ENCODE results near the gene LBX2.

LBX2 gene

GRCh38 chr2:74497777-74498499 lies 1.5 kb downstream of the LBX2 start:
- H3K4me3 ChIP-seq (ENCODE audit: low read depth, low read length): no peak overlapping the region
- DNase-seq (ENCODE audit: low read depth): no peak
- TF ChIP-seq MYC (IDR thresholded peaks at IDR 0.05; ENCODE audit: low read depth, low read length) (no peak), CTCF (IDR thresholded peaks at IDR 0.05; ENCODE audit: low read depth, low read length) (no peak), POLR2A (IDR thresholded peaks at IDR 0.05; ENCODE audit: extremely low read depth, insufficient read length) (no peak)
- TF ChIP-seq, protein P1, sequence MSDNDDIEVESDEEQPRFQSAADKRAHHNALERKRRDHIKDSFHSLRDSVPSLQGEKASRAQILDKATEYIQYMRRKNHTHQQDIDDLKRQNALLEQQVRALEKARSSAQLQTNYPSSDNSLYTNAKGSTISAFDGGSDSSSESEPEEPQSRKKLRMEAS (IDR thresholded peaks at IDR 0.05; ENCODE audit: low read depth, low read length): no peak

DNA sequence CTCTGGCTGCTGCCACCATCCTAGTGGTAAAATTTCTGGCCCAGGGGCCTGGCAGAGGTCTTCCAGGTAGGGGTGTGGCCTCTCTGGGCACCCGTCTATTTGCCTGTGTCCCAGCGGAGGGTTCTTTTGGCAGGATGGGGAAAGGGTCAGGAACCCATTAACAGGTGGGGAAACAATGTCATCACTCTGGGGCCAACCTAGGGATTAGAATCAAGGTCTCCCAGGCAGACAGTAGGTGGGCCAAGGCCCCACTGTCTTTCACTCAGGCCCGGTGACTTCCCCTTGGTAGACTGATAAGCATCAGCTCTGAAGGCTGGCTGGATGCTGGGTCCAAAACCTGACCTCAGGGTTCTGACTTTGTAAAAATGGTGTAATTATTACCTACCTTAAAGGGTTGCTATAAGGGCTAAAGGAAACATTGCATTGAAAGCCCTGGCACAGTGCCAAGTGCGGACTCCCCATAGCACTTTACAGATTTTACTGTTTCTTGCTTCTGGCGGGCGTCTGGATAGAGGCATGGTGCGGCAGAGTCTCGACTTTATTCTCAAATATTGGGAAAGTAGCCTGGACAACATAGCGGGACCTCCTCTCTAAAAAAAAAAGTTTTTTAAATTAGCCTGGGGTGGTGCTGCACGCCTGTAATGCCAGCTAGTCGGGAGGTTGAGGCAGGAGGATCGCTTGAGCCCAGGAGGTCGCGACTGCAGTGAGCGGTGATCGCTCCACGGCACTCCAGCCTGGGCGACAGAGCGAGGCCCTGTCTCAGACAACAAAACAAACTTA lies 2.2 kb downstream of the LBX2 start:
- no peak for DNase-seq (ENCODE audit: low read depth)
- H3K4me3 ChIP-seq (ENCODE audit: low read depth, low read length): no peak overlapping the region
- TF ChIP-seq, protein P1 (IDR thresholded peaks at IDR 0.05; ENCODE audit: low read depth, low read length): no peak
- TF ChIP-seq CTCF (IDR thresholded peaks at IDR 0.05; ENCODE audit: low read depth, low read length) (no peak), POLR2A (IDR thresholded peaks at IDR 0.05; ENCODE audit: extremely low read depth, insufficient read length) (no peak), MYC (IDR thresholded peaks at IDR 0.05; ENCODE audit: low read depth, low read length) (no peak)

GRCh38 chr2:74495440-74495839 lies 4.0 kb downstream of the LBX2 start:
- no peak overlapping the region for H3K4me3 ChIP-seq (ENCODE audit: low read depth, low read length)
- DNase-seq (ENCODE audit: low read depth): no peak
- no peak for TF ChIP-seq CTCF (IDR thresholded peaks at IDR 0.05; ENCODE audit: low read depth, low read length)
- TF ChIP-seq MYC (IDR thresholded peaks at IDR 0.05; ENCODE audit: low read depth, low read length): no peak
- TF ChIP-seq, protein P1 (IDR thresholded peaks at IDR 0.05; ENCODE audit: low read depth, low read length): no peak
- no peak for TF ChIP-seq POLR2A (IDR thresholded peaks at IDR 0.05; ENCODE audit: extremely low read depth, insufficient read length)

- no peak overlapping the region for H3K4me3 ChIP-seq (ENCODE audit: low read depth, low read length)
- no peak for TF ChIP-seq POLR2A (IDR thresholded peaks at IDR 0.05; ENCODE audit: extremely low read depth, insufficient read length)
- TF ChIP-seq, protein P1 (IDR thresholded peaks at IDR 0.05; ENCODE audit: low read depth, low read length): no peak
- TF ChIP-seq MYC (IDR thresholded peaks at IDR 0.05; ENCODE audit: low read depth, low read length): no peak
- TF ChIP-seq CTCF (IDR thresholded peaks at IDR 0.05; ENCODE audit: low read depth, low read length): no peak
- no peak for DNase-seq (ENCODE audit: low read depth)
Measured at GRCh38 chr2:74493546-74493945, 5.9 kb downstream of the LBX2 start.

GRCh38 chr2:74491648-74492544 lies 7.5 kb downstream of the LBX2 start:
- TF ChIP-seq CTCF (IDR thresholded peaks at IDR 0.05; ENCODE audit: low read depth, low read length): no peak
- TF ChIP-seq MYC (IDR thresholded peaks at IDR 0.05; ENCODE audit: low read depth, low read length): no peak
- no peak for TF ChIP-seq POLR2A (IDR thresholded peaks at IDR 0.05; ENCODE audit: extremely low read depth, insufficient read length)
- TF ChIP-seq, protein P1 (IDR thresholded peaks at IDR 0.05; ENCODE audit: low read depth, low read length): no peak
- DNase-seq (ENCODE audit: low read depth): no peak
- H3K4me3 ChIP-seq (ENCODE audit: low read depth, low read length): no peak overlapping the region
